ENCODE data around the gene EGFL7. TPM values are rescaled to one million over a fixed set of nuclear protein-coding genes. Genes with fewer than 3 reads are reported as not detected.

The EGFL7 gene
- polyA plus RNA-seq, 1 experiment = 3.9 TPM

GRCh38 chr9:136676920-136677686, 14.4 kb downstream of the EGFL7 start:
- CTCF ChIA-PET = interaction anchor here (0.5 kb wide), 1 partner anchor 82 kb away, joined by 3 read pairs; no protein-coding TSS in a partner anchor
- no peak overlapping the region for H3K4me3 ChIP-seq (ENCODE audit: low read depth, low read length)
- POLR2A ChIA-PET = no interaction called here
- H3K27me3 ChIP-seq (ENCODE audit: control insufficient read depth, insufficient read depth, low read length) = no peaks in the 10 kb centered on the region
- H3K9me3 ChIP-seq (ENCODE audit: control insufficient read depth, insufficient read depth, low read length) = no peaks in the 10 kb centered on the region; the same call in 1 of the 2 replicates
- DNase-seq (ENCODE audit: low read depth, low spot score) = no peak
- no peak overlapping the region for H3K27ac ChIP-seq (ENCODE audit: low read depth, low read length)
- TF ChIP-seq, protein P1, sequence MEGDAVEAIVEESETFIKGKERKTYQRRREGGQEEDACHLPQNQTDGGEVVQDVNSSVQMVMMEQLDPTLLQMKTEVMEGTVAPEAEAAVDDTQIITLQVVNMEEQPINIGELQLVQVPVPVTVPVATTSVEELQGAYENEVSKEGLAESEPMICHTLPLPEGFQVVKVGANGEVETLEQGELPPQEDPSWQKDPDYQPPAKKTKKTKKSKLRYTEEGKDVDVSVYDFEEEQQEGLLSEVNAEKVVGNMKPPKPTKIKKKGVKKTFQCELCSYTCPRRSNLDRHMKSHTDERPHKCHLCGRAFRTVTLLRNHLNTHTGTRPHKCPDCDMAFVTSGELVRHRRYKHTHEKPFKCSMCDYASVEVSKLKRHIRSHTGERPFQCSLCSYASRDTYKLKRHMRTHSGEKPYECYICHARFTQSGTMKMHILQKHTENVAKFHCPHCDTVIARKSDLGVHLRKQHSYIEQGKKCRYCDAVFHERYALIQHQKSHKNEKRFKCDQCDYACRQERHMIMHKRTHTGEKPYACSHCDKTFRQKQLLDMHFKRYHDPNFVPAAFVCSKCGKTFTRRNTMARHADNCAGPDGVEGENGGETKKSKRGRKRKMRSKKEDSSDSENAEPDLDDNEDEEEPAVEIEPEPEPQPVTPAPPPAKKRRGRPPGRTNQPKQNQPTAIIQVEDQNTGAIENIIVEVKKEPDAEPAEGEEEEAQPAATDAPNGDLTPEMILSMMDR (IDR thresholded peaks at IDR 0.05; ENCODE audit: low read depth, low read length) = no peak

DNA sequence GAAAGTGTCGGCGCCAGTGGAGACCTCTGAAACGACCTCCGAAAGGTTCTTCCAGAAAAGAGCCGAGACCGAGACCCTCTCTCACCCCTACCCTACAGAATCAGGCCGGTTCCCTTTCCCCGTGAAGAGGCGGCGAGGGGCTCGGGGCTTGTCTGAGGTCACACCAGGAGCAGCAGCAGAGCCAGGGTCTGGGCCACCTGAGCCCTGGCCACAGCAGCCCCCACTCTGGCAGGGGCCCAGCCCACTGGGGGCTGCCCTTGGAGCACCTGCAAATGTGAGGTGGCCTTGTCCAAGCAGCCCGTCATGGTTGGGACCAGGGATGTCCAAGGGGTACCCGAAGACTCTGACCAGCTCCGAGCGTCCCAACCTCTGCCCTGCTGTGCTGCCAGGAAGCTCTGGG, 15.3 kb downstream of the EGFL7 start:
- Histone ChIP-seq H3K27ac (ENCODE audit: low read depth, low read length) (no peak overlapping the region), H3K4me3 (ENCODE audit: low read depth, low read length) (no peak overlapping the region), H3K9me3 (ENCODE audit: control insufficient read depth, insufficient read depth, low read length) (no peaks in the 10 kb centered on the region; the same call in 1 of the 2 replicates), H3K27me3 (ENCODE audit: control insufficient read depth, insufficient read depth, low read length) (no peaks in the 10 kb centered on the region)
- CTCF ChIA-PET = no interaction called here
- POLR2A ChIA-PET = no interaction called here
- DNase-seq (ENCODE audit: low read depth, low spot score) = no peak
- TF ChIP-seq, protein P1 (IDR thresholded peaks at IDR 0.05; ENCODE audit: low read depth, low read length) = no peak

DNA sequence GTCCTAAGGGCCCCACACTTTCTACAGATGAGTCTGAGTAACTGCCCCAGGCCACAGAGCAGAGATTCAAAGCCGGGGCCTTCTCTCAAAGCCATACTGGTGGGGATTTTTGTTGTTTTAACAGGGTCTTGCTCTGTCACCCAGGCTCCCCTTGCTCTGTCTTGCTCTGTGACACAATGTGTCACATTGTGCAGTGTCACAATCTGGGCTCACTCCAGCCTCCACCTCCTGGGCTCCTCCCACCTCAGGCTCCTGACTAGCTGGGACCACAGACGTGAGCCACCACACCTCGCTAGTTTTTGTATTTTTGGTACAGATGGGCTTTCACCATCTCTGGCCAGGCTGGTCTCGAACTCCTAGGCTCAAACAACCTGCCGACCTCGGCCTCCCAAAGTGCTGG, 15.9 kb downstream of the EGFL7 start:
- no peaks in the 10 kb centered on the region for H3K27me3 ChIP-seq (ENCODE audit: control insufficient read depth, insufficient read depth, low read length)
- H3K4me3 ChIP-seq (ENCODE audit: low read depth, low read length) = no peak overlapping the region
- DNase-seq (ENCODE audit: low read depth, low spot score) = no peak
- no peak overlapping the region for H3K27ac ChIP-seq (ENCODE audit: low read depth, low read length)
- ChIA-PET CTCF (no interaction called here), POLR2A (no interaction called here)
- TF ChIP-seq, protein P1 (IDR thresholded peaks at IDR 0.05; ENCODE audit: low read depth, low read length) = no peak
- H3K9me3 ChIP-seq (ENCODE audit: control insufficient read depth, insufficient read depth, low read length) = no peaks in the 10 kb centered on the region; the same call in 1 of the 2 replicates

DNA sequence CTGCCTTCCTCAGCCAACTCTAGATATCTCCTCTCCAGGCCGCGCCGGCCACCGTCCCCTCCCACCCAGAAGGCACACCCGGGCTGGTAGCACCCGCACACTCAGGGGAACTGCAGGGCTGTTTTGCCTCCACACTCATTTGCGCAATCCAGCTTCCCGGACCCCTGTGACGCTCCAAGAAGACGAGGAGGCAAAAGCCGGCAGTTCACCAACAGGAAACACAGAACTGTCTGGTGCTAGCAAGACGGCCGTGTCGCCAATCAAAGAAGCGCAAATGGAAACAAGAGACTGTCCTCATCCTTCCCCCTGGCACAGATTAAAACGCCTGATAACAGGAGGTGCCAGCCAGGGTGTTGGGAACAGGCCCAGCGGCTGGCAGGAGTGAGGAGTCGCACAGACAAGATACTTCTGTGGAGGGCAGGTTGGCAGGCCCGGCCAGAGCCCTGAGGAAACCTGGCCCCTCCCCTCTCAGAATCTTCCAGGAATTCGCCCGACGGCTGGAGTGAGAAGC, 16.8 kb downstream of the EGFL7 start:
- no peak overlapping the region for H3K27ac ChIP-seq (ENCODE audit: low read depth, low read length)
- POLR2A ChIA-PET = no interaction called here
- no peaks in the 10 kb centered on the region; the same call in 1 of the 2 replicates for H3K9me3 ChIP-seq (ENCODE audit: control insufficient read depth, insufficient read depth, low read length)
- H3K4me3 ChIP-seq (ENCODE audit: low read depth, low read length) = no peak overlapping the region
- TF ChIP-seq, protein P1 (IDR thresholded peaks at IDR 0.05; ENCODE audit: low read depth, low read length) = no peak
- CTCF ChIA-PET = interaction anchor here (2.5 kb wide), 1 partner anchor 7 kb away, joined by 15 read pairs; no protein-coding TSS in a partner anchor
- DNase-seq (ENCODE audit: low read depth, low spot score) = no peak
- H3K27me3 ChIP-seq (ENCODE audit: control insufficient read depth, insufficient read depth, low read length) = no peaks in the 10 kb centered on the region

- CTCF ChIA-PET = interaction anchor here (2.5 kb wide), 1 partner anchor 9 kb away, joined by 15 read pairs; no protein-coding TSS in a partner anchor
- TF ChIP-seq, protein P1 (IDR thresholded peaks at IDR 0.05; ENCODE audit: low read depth, low read length) = no peak
Observed at GRCh38 chr9:136681029-136681428, 18.3 kb downstream of the EGFL7 start.

More at GRCh38 chr9:136681029-136681428, 18.3 kb downstream of the EGFL7 start:
- no peak overlapping the region for H3K27ac ChIP-seq (ENCODE audit: low read depth, low read length)
- POLR2A ChIA-PET = no interaction called here
- H3K9me3 ChIP-seq (ENCODE audit: control insufficient read depth, insufficient read depth, low read length) = no peaks in the 10 kb centered on the region; the same call in 1 of the 2 replicates
- no peak overlapping the region for H3K4me3 ChIP-seq (ENCODE audit: low read depth, low read length)
- no peak for DNase-seq (ENCODE audit: low read depth, low spot score)
- no peaks in the 10 kb centered on the region for H3K27me3 ChIP-seq (ENCODE audit: control insufficient read depth, insufficient read depth, low read length)
